Fibroblast of pulmonary artery (primary cell): ENCODE results near the gene HCAR2.
"Not testable (repeated sequence)": the region's sequence is repeated elsewhere in the genome, so short reads cannot be mapped to it uniquely, and the experiment has no call there.

ENCODE experiments used
- DNase-seq: peaks from one replicate; pipeline ENCODE4 v3.0.0-alpha.2; 2010; ENCODE audit warnings: low read depth
- H3K4me3 ChIP-seq: replicated peaks from 2 replicates; pipeline ENCODE4 v1.5.1; 2011; ENCODE audit warnings: low read depth, mild to moderate bottlenecking, control low read depth, low read length, moderate library complexity
- CTCF ChIP-seq: IDR thresholded peaks from 2 replicates; pipeline ENCODE4 v1.5.1; 2011; ENCODE audit warnings: mild to moderate bottlenecking, control low read depth, low read length, inconsistent platforms; ENCODE audit errors: missing control alignments

HCAR2 gene

GRCh38 chr12:122659579-122659978 lies 43.6 kb downstream of the HCAR2 start:
- no peak overlapping the region for H3K4me3 ChIP-seq
- no peak for TF ChIP-seq CTCF
- no peak for DNase-seq

DNA sequence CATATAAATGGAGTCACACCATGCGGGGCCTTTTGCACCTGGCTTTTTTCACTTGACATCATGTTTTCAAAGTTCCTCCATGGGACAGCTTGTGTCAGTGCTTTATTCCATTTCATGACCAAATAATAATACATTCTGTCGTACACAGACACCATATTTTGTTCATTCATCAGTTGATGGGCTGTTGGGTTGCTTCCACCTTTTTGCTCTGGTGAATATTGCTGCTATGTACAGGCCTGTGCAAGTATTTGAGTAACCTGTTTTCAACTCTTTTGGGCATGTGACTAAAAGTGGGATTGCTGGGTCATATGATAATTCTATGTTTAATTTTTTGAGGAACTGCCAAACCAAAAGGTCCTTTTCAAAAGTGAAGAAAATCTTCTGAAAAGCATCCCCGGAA lies 46.9 kb downstream of the HCAR2 start:
- no peak for DNase-seq
- no peak for TF ChIP-seq CTCF

GRCh38 chr12:122653291-122653690 lies 49.9 kb downstream of the HCAR2 start:
- not testable (repeated sequence) for H3K4me3 ChIP-seq, DNase-seq

More for the DNA sequence above, 46.9 kb downstream of the HCAR2 start:
- H3K4me3 ChIP-seq = no peak overlapping the region

- no peak for DNase-seq
- no peak for TF ChIP-seq CTCF
- no peak overlapping the region for H3K4me3 ChIP-seq
These were observed 51.5 kb downstream of the HCAR2 start for GRCh38 chr12:122651520-122652224.
